HEK293 (cell line): ENCODE measurements around the gene C16orf95.
A peak's percentile ranks its signal among the peaks of the same experiment; 100 is the strongest.

Source experiments
- CTCF ChIA-PET: fragments of 350-600 bp; formaldehyde crosslinking; extraction: SDS; loops from one replicate; lab custom pipeline; 2021; ENCODE audit warnings: antibody characterized with exemption; lab: Yijun Ruan, JAX
- POLR2A ChIA-PET: fragments of 300-600 bp; formaldehyde crosslinking; extraction: SDS; loops from one replicate; lab custom pipeline; 2020; ENCODE audit warnings: antibody characterized with exemption, inconsistent platforms; lab: Yijun Ruan, JAX
- H3K27ac ChIP-seq: fragments of 200-500 bp; sonication (Bioruptor generic); 2 replicates; pipeline ENCODE4 v1.5.1; 2014; ENCODE audit warnings: low read depth, low read length, control low read depth, inconsistent platforms; ENCODE audit errors: extremely low read depth
- H3K36me3 ChIP-seq, 2 experiments: fragments of 200-500 bp in 1 of 2; sonication (Bioruptor generic) in 1 of 2; 1 replicate in 1 of 2; 2 replicates in 1 of 2; pipeline ENCODE4 v1.5.1; 2014 to 2017; ENCODE audit warnings: inconsistent platforms in 2 of 2, low read length in 2 of 2; ENCODE audit not compliant: control insufficient read depth in 2 of 2, insufficient read depth in 1 of 2
- H3K4me1 ChIP-seq: fragments of 200-500 bp; sonication (Bioruptor generic); 2 replicates; pipeline ENCODE4 v1.5.1; 2014; ENCODE audit warnings: mild to moderate bottlenecking, low read length, inconsistent platforms; ENCODE audit not compliant: control insufficient read depth, insufficient read depth
- H3K4me3 ChIP-seq: 2 replicates; pipeline ENCODE4 v1.5.1; 2011; ENCODE audit warnings: low read depth, mild to moderate bottlenecking, control low read depth, low read length, moderate library complexity
- H3K9me3 ChIP-seq: fragments of 200-500 bp; sonication (Bioruptor generic); 2 replicates; pipeline ENCODE4 v1.5.1; 2014; ENCODE audit warnings: low read depth, low read length, inconsistent platforms; ENCODE audit not compliant: control insufficient read depth, insufficient read depth
- ZFHX2 ChIP-seq: fragments of 450-650 bp; formaldehyde crosslinking; conservative IDR thresholded peaks from 2 replicates; pipeline ENCODE4 v1.5.1; 2016; ENCODE audit warnings: missing biosample characterization, missing genetic modification characterization
- ZNF274 ChIP-seq, 2 experiments: fragments of 200-500 bp in 1 of 2; fragments of 450-650 bp in 1 of 2; sonication (Bioruptor generic) in 1 of 2; formaldehyde crosslinking in 1 of 2; IDR thresholded peaks; 2 replicates each; pipeline versions ENCODE4 v1.5.1 to v1.6.1; 2014 to 2016; ENCODE audit warnings: borderline replicate concordance in 1 of 2, inconsistent platforms in 1 of 2, low read length in 1 of 2, missing biosample characterization in 1 of 2, missing genetic modification characterization in 1 of 2
- ZNF555 ChIP-seq: fragments of 450-650 bp; formaldehyde crosslinking; conservative IDR thresholded peaks from 2 replicates; pipeline ENCODE4 v1.5.1; 2017; ENCODE audit warnings: missing biosample characterization, mild to moderate bottlenecking, missing genetic modification characterization, inconsistent platforms
- ZNF561 ChIP-seq: fragments of 450-650 bp; IDR thresholded peaks from 2 replicates; pipeline ENCODE4 v1.5.1; 2018; ENCODE audit warnings: missing biosample characterization, missing genetic modification characterization, borderline replicate concordance
- ZNF664 ChIP-seq: fragments of 450-650 bp; formaldehyde crosslinking; IDR thresholded peaks from 2 replicates; pipeline ENCODE4 v1.5.1; 2016; ENCODE audit warnings: missing biosample characterization, missing genetic modification characterization
- TF ChIP-seq, protein P1 (sequence below): fragments of 450-650 bp; formaldehyde crosslinking; IDR thresholded peaks from 2 replicates; pipeline ENCODE4 v1.5.1; 2016; ENCODE audit warnings: missing biosample characterization, missing genetic modification characterization
- TF ChIP-seq, protein P2 (sequence below): fragments of 450-650 bp; formaldehyde crosslinking; optimal IDR thresholded peaks from 2 replicates; pipeline ENCODE3; 2016; ENCODE audit warnings: missing biosample characterization, mild to moderate bottlenecking, missing genetic modification characterization
- TF ChIP-seq, protein P3 (sequence below): fragments of 450-650 bp; formaldehyde crosslinking; conservative IDR thresholded peaks from 2 replicates; pipeline ENCODE4 v1.5.1; 2016; ENCODE audit warnings: low read depth, missing biosample characterization, missing genetic modification characterization

Gene C16orf95

DNA sequence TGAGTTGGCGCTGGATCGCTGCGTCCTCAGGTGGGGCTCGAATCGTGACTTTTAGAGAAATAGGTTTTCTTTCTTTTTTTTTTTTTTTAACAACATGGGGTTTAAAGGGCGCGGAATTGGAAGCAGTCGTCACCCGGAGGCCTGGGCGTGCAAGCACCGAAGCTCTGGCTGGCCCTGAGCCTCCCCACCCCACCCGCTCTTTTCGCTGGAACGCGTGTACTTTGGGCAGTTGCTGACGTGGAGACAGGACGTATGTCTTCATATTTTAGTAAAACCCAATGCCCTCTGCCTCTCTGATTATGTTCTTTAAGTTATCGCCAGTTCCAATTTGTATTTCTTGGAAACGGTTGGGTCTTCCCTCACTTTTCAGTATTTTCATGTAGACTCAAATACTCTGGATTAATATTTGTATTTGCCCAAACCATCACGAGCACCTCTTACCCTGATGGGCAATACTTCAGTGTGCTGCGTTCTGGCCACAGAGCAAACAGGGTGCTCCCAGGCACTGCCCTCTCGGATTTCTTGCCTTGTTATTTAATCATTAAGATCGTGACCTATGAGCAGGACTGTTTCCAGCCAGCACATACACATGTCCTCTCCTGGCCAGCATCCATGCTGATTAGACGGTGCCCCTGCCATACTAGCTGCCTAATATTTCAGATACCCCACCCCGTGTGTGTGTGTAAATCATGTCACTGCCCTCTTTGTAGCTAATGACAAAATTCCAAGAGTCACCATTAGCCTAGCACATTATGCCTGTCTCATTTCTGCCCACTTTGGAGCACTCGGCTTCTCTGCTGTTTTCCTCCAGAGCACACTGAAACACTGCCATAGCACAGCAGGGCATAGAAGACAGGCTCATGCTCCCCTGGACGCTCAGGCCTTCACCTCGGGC lies 805 bp upstream of the C16orf95 start (continued):
- TF ChIP-seq ZNF561 (tag by site-specific recombination) = 0 out of 2 replicates have a peak, but pooled peaks have one; percentile 1

DNA sequence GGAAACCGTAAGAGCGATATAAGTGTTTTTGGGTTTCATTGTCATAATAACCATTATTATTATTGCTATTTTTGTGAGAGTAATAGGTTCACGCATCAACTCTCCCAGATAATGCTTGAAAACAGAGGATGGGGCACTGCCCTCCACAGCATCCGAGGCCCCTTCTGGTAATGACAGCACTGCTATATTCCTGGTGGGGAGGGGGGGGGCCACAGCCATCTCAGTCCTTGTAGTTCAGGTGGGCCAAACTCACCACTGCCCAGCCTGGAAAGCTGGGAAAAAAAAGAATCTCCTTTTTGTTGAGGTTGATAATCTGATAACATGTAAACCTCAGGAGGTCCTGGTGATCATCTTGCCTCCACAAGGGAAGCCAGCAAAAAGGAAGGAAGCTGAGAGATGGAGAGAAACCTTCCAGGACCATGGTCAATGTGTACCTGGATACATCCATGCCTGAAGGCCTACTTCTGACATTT lies 706 bp downstream of the C16orf95 start:
- TF ChIP-seq ZNF555 (no peak), ZNF664 (tag by site-specific recombination) (0 out of 2 replicates have a peak, but pooled peaks have one; percentile 72)
- TF ChIP-seq, protein P1, sequence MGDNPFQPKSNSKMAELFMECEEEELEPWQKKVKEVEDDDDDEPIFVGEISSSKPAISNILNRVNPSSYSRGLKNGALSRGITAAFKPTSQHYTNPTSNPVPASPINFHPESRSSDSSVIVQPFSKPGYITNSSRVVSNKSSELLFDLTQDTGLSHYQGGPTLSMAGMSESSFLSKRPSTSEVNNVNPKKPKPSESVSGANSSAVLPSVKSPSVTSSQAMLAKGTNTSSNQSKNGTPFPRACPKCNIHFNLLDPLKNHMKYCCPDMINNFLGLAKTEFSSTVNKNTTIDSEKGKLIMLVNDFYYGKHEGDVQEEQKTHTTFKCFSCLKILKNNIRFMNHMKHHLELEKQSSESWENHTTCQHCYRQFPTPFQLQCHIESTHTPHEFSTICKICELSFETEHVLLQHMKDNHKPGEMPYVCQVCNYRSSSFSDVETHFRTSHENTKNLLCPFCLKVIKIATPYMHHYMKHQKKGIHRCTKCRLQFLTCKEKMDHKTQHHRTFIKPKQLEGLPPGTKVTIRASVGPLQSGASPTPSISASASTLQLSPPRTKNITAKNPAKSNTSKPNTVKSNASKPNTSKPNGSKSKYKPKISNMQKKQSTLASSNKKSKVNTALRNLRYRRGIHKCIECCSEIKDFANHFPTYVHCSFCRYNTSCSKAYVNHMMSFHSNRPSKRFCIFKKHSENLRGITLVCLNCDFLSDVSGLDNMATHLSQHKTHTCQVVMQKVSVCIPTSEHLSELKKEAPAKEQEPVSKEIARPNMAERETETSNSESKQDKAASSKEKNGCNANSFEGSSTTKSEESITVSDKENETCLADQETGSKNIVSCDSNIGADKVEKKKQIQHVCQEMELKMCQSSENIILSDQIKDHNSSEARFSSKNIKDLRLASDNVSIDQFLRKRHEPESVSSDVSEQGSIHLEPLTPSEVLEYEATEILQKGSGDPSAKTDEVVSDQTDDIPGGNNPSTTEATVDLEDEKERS (tag by site-specific recombination) = peak; percentile 88; the same call in 1 of the 2 replicates
- H3K27ac ChIP-seq = peak overlapping the region; percentile 75
- ChIA-PET POLR2A (interaction anchor here (0.7 to 2.3 kb wide), 9 partner anchors 8 to 320 kb away, joined by 3 to 23 read pairs (median 5); partner anchors contain the start of gene FBXO31), CTCF (interaction anchor here (0.7 to 1.2 kb wide), 4 partner anchors 18 to 752 kb away, joined by 3 to 4 read pairs (median 3); no protein-coding TSS in a partner anchor)
- no peaks in the 10 kb centered on the region for H3K9me3 ChIP-seq
- no peaks in the 10 kb centered on the region; the same call in 1 of the 2 replicates for H3K4me1 ChIP-seq
- H3K4me3 ChIP-seq = peak overlapping the region; percentile 87; the same call in 1 of the 2 replicates
- H3K36me3 ChIP-seq = peaks cover 0 to 11% of the 10 kb centered on the region in 2 experiments; a peak in 1 of 3 replicates

DNA sequence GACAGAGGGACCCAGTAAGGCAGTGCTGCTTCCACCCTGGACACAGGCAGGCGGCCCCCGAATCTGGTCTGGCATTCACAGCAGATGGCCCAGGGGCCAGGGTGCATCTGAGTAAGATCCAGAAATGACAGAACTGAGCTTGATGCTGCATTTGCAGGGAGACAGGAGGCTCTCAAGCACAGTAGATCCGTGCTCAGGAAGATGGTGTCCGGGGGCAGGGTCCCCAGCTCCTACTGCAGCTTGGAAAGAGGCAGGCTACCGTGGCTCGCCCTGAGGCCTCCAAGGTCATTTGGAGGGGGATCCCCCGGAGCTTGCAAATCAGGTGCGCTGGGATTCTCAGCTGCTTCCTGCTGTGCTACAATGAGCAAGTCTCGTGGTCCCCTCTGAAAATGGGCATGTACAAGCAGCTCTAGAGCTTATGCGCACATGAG lies 2.2 kb downstream of the C16orf95 start:
- no peak overlapping the region for H3K4me3 ChIP-seq
- no peaks in the 10 kb centered on the region; the same call in 1 of the 2 replicates for H3K4me1 ChIP-seq
- CTCF ChIA-PET = interaction anchor here (1.2 kb wide), 1 partner anchor 18 kb away, joined by 4 read pairs; no protein-coding TSS in a partner anchor
- H3K9me3 ChIP-seq = no peaks in the 10 kb centered on the region
- TF ChIP-seq, protein P2, sequence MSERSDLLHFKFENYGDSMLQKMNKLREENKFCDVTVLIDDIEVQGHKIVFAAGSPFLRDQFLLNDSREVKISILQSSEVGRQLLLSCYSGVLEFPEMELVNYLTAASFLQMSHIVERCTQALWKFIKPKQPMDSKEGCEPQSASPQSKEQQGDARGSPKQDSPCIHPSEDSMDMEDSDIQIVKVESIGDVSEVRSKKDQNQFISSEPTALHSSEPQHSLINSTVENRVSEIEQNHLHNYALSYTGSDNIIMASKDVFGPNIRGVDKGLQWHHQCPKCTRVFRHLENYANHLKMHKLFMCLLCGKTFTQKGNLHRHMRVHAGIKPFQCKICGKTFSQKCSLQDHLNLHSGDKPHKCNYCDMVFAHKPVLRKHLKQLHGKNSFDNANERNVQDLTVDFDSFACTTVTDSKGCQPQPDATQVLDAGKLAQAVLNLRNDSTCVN (tag by site-specific recombination) = no peak
- TF ChIP-seq, protein P3, sequence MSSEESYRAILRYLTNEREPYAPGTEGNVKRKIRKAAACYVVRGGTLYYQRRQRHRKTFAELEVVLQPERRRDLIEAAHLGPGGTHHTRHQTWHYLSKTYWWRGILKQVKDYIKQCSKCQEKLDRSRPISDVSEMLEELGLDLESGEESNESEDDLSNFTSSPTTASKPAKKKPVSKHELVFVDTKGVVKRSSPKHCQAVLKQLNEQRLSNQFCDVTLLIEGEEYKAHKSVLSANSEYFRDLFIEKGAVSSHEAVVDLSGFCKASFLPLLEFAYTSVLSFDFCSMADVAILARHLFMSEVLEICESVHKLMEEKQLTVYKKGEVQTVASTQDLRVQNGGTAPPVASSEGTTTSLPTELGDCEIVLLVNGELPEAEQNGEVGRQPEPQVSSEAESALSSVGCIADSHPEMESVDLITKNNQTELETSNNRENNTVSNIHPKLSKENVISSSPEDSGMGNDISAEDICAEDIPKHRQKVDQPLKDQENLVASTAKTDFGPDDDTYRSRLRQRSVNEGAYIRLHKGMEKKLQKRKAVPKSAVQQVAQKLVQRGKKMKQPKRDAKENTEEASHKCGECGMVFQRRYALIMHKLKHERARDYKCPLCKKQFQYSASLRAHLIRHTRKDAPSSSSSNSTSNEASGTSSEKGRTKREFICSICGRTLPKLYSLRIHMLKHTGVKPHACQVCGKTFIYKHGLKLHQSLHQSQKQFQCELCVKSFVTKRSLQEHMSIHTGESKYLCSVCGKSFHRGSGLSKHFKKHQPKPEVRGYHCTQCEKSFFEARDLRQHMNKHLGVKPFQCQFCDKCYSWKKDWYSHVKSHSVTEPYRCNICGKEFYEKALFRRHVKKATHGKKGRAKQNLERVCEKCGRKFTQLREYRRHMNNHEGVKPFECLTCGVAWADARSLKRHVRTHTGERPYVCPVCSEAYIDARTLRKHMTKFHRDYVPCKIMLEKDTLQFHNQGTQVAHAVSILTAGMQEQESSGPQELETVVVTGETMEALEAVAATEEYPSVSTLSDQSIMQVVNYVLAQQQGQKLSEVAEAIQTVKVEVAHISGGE (tag by site-specific recombination) = no peak
- POLR2A ChIA-PET = interaction anchor here (1.4 kb wide), 2 partner anchors 69 to 73 kb away, joined by 3 to 6 read pairs; no protein-coding TSS in a partner anchor
- H3K36me3 ChIP-seq = peaks cover 0 to 11% of the 10 kb centered on the region in 2 experiments; a peak in 1 of 3 replicates
- H3K27ac ChIP-seq = no peak overlapping the region

DNA sequence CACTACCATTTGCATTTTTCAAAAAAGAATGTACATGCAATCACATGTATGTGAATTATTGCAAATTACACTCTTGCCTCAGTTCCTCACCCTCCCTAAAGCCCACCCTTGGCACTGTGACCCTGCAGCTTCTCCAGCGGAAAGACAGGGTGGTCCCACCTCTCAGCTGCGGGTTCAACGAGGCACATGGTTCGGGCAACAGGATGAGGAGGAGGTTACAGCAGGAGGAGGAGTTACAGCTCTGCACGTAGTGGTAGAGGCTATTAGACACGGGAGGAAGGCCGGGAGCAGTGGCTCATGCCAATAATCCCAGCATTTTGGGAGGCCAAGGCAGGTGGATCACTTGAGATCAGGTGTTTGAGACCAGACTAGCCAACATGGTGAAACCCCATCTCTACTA lies 5.2 kb downstream of the C16orf95 start:
- H3K9me3 ChIP-seq = no peaks in the 10 kb centered on the region
- no peaks in the 10 kb centered on the region for H3K4me1 ChIP-seq
- H3K4me3 ChIP-seq = no peak overlapping the region
- no peak for TF ChIP-seq ZFHX2
- TF ChIP-seq ZNF274 (IDR thresholded peaks at IDR 0.05; ENCODE audit: low read length) = no peak
- TF ChIP-seq ZNF274 (tag by site-specific recombination; IDR thresholded peaks at IDR 0.05; ENCODE audit: borderline replicate concordance) = no peak
- TF ChIP-seq, all 188 proteins: peak for 0
- ChIA-PET CTCF (interaction anchor here (1.6 kb wide), 1 partner anchor 15 kb away, joined by 6 read pairs; no protein-coding TSS in a partner anchor), POLR2A (interaction anchor here (0.6 kb wide), 1 partner anchor 232 kb away, joined by 9 read pairs; no protein-coding TSS in a partner anchor)
- peaks cover 0 to 5% of the 10 kb centered on the region in 2 experiments; a peak in 1 of 3 replicates for H3K36me3 ChIP-seq
- no peak overlapping the region for H3K27ac ChIP-seq
